Left renal cortex interstitium (tissue), 4 donors: Measurements from ENCODE around the gene SIX5. TPM values are rescaled to one million over a fixed set of nuclear protein-coding genes. Genes with fewer than 3 reads are reported as not detected.
"Not testable (repeated sequence)": the region's sequence is repeated elsewhere in the genome, so short reads cannot be mapped to it uniquely, and the experiment has no call there.

Experiments used
- DNase-seq, 4 donors: peaks; one replicate each; pipeline ENCODE4 v3.0.0-alpha.2; 2013; ENCODE audit warnings: low read depth in 4 of 4, low spot score in 2 of 4, missing footprints in 1 of 4
- polyA plus RNA-seq, 4 donors: library from polyadenylated mRNA; unstranded; fragments of 120-200 nt; gene quantifications; one replicate each; pipeline ENCODE4 v1.2.1, GENCODE V29; 2013; ENCODE audit not compliant: insufficient read length in 4 of 4

Gene SIX5
- 10 to 100 TPM; 13.6 to 38.5 (median 27.7) TPM for polyA plus RNA-seq

DNA sequence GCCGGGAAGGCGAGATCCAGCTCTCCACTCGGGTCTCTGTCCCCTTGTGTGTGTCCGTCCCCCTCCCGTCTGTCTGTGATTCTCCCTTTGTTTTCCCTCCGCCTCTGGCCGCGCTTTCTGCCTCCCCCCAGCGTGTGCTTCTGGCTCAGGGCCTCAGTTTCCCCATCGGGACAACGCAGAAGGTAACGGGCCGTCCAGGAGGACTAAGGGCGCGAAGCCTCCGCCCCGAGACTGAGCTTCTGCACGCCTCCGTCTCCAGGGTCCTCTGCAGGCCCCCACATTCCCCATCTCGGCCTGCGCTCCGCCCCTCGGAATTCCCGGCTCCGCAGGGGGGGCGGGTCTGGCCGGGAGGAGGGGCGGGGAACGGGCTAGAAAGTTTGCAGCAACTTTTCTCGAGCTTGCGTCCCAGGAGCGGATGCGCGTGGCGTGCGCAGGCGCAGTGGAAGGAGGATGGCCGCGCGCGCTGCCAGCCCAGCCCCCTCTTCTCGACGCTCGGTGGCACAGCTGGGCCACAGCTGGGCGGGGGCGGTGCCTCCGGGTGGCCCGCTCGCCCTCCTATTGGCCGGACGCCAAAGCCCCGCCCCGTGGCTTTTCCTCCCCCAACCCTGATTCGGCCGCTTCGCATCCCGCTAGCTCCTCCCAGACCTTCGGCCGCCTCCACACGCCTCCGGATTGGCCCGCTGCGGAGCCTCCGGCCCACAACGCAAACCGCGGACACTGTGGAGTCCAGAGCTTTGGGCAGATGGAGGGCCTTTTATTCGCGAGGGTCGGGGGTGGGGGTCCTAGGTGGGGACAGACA lies at the start of gene SIX5:
Gene SIX5, minus strand, starts transcription at position 269 of the 799 bp plus-strand sequence. CDS start 408 bp downstream, outside the sequence.
- DNase-seq = peak; percentile 91 to 98 (median 95)

DNA sequence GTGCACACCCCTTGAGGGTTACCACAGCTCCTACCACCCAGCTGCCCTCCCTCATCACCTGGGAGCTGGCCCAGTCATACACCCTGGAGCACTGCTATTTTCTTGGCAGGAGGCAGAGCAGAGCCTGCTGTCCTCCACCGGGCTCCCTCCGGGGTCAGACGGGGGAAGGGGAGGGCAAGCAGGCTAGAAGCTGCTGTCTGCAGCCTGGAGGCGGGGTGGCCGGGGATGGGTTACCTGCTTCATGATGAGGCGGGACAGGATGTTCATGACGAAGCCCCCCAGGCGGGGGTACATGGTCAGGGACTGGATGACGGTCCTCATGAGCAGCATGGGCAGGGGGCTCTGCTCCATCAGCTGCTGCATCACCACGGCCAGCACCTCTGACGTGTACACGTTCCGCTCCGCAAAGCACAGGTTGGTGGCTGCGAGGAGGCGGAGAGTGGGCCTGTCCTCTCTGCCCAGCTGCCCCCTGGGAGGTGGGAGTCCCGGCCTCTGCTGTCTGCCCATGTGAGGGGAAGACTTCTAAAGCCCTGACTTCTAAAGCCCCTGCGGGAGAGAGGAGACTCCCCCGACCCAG lies 48.8 kb upstream of the SIX5 start:
- no peak for DNase-seq

DNA sequence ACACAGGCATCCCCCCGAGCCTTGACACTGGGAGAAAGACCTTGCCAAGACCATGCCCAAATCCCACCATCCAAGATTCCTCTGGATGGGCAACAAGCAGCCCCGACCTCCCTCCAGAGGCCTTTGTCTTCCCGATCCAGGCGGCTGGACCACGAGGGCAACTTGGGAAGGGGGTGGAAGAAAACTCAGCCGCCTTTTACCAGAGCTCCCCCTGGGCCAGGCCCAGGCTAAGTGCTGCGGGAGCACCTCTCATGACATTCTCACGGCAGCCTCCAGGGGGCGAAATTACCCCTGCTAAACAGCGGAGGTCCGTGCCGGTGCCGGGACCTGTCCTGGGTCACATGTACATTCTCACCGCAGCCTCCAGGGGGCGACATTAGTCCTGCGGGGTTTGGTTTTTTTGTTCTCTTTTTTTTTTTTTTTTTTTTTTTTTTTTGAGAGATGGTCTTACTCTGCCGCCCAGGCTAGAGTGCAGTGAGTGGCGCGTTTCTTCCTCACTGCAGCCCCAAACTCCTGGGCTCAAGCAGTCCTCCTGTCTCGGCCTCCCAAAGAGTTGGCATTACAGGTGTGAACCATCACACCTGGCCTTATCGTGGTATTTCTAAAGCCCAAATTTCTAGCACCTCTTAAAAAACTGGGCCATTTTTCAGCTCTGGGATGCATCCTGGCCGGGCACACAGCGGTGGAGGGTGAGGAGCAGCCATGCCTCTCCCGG lies 48.1 kb upstream of the SIX5 start:
- peak in 2 of 4 donors; percentile 86 to 91 for DNase-seq

DNA sequence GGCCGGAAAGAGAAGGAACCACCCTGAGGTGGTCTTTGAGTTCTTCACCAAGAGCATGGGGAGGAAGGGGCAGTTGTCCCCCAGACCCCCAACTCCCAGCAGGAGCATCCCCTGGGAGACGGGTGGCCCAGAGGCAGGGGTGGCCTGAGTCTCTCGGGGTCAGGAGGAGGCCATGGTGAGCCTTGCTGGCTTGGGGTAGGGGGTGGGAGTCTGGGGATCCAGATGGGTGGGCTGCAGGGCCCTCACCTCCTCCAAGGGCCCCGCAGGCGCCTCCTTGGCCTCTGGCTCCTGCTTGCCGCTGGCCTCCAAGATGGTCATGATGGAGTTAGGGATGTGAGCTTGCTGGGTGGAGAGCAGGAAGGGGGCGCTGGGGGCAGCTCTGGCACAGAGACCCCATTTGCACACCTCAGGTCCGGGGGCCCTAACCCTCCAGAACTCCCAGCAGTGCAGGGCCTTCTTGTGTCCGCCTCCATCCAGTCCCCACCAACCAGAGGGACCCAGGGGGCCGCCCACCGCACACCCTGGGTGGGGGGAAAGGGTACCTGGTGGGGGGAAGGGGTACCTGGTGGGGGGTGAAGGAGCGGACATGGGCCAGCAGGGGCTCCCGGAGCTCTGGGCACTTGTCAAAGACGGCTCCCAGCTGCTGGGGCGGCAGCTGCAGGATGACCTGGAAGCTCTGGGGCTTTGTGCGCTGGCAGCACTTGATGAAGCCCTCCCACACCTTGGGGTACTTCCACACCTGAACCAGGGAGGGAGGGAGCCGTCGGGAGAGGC lies 47.4 kb upstream of the SIX5 start:
- no peak for DNase-seq

DNA sequence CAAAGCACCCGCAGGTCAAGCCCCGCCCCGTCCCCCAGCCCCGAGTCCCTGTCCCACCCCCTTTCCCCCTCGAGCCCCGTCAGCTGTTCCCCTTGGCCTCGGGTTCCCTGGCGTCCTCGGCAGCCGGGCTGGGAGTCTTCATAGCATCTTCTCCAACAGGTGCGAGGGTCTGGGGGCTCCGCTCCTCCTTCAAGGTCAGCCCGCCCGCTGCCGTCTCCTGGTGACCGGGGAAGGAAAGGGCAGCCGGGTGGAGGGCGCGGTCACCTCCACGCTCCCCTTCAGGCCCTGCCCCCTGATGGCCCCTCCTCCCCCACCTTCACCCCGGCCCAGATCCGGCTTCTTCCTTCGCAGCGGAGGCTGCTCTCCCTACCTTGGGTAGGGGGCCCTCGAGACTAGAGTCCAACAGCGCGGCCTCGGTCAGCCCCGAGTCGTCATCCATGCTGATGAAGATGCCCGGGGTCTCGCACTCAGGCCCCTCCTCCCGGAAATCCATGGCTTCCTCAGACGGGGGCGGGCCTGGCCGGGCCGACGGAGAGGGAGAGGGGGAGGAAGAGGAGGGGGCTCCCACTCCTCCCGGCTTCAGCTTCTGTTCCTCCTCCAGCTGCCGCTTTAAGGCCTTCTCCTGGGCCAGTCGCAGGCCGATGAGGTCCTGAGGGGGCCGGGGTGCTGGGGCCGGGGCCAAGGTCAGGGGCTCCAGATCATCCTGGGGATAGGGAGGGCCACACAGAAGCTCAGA lies 46.6 kb upstream of the SIX5 start:
- DNase-seq = peak in 1 of 4 donors; percentile 61

DNA sequence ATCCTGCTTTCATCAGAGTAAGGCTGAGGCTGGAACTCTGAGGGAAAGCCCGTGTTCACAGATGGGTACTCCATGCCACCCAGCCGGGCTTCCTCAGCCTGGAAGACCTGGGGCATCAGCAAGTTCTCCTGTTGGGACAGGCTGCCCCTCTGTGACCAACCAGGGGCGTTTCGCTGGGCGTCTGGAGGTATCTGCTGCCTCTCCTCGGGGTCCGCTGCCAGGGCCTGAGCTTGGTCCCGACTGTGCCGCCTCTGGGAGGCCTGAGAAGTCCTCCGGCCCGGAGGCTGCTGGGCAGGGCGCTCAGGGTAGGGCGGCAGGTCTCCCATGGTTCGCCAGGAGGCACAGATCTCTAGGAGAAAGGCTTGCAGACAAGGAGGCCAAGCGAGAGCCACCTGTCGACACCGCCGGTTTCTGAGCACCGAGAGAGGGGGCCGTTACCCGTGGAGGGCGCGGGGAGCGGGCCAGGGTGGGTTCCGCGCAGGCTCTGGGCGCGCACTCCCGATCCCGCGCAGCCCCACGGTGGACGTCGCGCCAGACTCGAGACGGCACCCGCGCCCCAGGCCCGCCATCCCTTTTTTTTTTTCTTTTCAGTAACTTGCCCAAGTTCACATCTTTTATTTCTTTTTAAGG lies 45.9 kb upstream of the SIX5 start, which contains the start of gene RSPH6A:
Gene RSPH6A, minus strand, starts transcription at position 458 of the 630 bp plus-strand sequence. Its CDS starts 132 bp downstream, at position 326.
- no peak for DNase-seq

DNA sequence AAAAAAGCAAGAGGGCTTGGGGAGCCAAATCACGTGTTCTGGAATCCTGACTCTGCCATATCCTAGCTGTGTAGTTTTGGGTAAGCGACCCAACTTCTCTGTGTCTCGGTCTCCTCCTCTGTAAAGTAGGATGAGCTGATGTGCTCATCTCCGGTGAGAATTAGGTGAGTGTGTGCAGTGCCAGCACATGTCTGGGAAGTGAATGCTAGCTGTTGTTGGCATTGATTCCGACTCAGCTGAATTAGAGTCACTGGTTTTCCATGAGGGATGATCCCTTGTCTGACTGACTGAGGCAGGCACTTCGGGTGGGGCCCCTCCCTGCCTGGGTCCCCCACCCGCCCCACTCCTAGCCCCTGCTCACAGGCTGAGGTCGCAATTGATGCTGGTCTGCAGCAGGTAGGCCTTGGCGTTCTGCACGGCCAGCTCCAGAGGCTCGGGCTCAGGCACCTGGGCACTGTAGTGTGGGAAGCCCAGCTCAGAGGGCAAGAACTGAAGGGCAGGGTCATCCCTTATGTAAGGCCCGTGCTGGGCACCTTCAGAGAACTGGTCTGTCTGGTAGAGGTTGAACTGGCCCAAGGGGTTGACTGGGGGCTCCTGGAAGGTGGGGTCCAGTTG lies 45.2 kb upstream of the SIX5 start:
- DNase-seq = no peak

DNA sequence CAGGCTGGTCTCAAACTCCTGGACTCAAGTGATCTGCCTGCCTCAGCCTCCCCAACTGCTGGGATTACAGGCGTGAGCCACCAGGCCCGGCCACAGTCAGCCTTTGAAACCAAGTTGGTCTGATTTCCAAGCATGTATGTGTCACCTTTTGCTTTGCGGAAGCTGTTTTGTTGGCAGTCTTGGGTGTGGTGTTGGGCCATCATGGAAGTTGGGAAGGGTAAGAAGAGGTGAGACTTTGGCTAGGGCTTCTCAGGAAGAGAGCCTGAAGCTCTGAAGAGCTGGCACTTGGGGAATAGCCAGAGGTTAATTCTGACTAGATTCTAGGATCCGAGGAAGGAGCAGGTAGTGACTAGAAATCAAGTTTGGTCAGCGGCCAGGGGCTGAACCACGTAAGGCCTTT lies 43.2 kb upstream of the SIX5 start:
- DNase-seq = no peak

DNA sequence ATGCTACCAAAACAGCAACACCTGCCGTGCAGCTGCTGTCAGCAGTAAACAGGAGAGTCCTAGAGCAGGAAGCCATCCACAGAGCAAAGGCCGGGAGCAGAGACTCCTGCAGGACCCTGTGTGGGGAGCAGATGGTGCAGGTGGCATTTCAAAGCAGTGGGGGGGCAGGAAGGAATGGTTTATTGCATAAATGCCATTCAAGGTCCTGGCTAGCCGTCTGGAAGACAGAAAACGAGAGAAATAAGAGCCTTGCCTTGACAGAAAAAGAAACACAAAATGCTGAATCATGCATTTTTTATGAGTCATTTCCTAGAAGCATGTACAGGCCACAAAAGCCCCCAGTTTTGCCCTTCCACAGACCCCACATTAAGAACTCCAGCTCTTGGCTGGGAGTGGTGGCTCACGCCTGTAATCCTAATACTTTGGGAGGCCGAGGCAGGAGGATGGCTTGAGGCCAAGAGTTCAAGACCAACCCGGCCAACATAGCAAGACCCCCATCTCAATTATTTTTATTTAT lies 40.6 kb upstream of the SIX5 start:
- DNase-seq = no peak

DNA sequence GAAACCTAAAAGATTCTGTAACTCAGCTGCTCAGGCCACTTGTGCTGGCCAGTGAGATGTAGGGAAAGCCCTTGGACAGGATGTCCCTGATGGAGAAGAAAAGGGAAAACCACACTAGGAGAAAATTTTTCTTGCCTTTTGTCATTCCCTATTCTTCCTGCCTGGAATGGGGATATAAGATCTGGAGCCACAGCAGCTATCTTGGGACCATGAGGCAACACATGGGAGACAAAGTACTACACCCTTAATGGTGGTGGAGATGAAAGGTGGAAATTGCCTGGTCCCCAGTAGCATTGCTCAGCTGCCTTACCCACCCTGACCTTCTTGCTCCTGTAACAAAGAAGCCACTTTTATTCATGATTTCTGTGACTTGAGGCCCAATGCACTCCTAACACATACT lies 36.7 kb upstream of the SIX5 start:
- DNase-seq = no peak

DNA sequence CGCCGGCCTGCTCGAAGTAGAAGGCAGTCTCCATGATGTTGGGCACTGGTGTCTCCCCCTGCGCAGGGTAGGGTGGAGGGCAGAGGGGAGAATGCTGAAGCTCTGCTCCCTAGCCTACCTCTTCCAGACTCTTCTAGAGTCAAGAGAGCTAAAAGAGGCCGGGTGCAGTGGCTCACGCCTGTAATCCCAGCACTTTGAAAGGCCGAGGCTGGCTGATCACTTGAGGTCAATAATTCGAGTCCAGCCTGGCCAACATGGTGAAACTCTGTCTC lies 35.8 kb upstream of the SIX5 start:
- DNase-seq = no peak

DNA sequence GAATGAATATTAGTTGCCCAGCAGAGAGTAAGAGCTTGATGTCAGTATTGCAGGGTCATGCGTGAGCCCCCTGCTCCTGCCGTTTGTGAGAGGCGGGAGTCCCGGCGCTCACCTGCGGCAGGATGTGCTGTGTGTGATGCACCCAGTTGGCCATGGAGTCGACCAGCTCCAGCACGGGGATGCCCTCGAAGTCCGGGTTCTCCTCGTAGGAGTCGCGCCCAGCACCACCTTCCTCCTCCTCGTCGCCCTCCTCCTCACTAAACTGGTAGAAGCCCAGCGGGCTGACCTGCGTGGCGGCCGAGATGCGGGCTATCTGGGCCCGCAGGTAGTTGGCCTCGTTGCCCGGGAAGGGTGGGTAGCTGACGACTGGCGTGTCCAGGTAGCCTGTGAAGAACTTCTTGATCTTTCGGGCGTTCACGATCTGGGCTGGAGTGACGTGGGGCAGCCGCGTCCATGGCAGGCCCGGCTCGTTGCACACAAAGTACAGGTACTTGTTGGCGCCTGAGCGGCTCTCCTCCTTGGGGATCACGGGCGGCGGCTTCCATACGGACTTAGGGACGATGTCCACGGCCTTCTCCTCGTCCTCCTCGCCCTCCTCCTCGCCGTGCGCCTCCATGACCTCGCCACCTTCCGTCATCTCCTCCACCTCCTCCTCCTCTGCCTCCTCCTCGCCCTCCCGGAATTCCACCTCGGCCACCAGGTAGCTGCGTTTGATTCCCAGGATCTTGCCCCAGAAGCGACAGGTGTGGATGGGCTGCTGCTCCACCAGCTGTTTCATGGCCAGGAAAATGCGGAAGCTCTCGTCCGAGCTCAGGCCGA lies 35.3 kb upstream of the SIX5 start:
- DNase-seq = no peak

DNA sequence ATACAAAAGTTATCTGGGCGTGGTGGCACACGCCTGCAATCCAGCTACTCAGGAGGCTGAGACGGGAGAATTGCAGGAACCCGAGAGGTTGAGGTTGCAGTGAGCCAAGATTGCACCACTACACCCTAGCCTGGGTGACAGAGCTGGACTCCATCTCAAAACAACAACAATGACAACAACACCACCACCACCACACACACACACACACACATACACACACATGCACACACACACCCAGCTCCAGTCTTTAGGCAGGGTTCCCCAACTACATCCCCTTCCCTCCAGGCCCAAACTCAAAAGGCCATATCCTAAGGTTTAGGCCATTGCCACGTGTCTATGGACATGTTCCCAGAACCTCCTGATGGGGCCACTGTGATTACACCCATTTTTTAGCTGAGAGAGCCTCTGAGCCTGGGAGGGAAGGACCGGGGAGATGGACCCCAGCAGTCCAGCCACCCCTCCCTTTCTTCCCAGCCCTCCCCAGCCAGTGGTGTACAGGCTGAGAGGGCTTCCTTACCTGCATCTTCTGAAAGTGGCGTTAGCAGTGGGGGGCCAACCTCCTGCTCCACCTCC lies 32.6 kb upstream of the SIX5 start:
- no peak for DNase-seq

DNA sequence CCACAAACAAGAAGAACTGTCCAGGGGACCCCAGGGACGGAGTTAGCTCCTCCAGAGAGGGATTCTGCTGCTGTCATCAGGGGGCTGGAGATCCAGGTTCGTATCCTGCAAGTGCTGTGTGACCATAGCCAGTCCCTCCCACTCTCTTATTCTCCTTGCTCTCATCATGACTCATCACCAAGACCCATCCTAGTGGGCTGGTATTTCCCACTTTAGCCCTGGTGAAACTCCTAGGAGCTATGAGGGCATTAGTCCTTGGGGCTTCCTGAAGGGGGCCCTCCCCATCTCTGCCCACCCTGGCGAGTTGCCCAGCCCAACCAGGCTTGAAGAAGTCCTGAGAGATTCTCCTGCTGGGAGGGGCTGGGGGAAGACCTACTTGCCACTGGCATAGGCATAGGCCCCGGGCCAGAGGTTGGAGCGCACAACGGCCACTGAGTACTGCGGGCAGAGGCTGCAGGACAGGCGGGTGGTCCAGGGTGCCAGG lies 31.1 kb upstream of the SIX5 start:
- DNase-seq = no peak

DNA sequence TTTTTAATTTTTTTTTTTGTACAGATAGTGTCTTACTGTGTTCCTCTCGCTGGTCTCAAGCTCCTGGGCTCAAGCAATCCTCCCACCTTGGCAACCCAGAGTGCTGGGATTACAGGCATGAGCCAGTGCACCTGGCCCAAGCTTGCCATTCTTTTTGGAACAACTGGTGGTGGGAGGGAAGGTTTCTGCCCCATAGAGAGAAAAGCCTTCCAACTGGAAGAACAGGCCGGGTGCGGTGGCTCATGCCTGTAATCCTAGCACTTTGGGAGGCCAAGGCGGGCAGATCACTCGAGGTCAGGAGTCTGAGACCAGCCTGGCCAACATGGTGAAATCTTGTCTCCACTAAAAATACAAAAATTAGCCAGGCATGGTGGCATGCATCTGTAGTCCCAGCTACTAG lies 30.5 kb upstream of the SIX5 start:
- not testable (repeated sequence) for DNase-seq

DNA sequence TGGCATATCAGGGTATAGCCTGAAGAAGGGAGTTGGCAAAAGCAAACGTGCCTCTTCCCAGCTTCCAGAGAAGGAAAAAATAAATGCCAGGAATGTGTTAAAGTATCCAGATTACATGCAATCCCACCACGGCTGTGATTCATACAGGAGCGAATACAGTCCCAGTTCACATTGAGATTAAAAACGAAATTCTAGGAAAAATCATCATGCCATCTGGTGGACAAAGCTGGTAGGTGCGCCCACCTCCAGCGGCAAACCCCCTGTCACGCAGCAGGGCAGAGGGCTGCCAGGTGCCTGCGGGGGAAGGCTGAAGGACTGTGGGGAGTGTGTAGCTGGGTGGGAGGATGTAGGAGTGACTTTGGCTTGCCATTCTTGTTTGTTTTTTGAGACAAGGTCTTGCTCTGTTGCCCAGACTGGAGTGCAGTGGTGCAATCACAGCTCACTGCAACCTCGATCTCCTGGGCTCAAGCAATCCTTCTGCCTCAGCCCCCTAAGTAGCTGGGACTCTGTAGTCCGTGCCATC lies 30.0 kb upstream of the SIX5 start:
- DNase-seq = peak in 3 of 4 donors; percentile 65 to 70 (median 68)

DNA sequence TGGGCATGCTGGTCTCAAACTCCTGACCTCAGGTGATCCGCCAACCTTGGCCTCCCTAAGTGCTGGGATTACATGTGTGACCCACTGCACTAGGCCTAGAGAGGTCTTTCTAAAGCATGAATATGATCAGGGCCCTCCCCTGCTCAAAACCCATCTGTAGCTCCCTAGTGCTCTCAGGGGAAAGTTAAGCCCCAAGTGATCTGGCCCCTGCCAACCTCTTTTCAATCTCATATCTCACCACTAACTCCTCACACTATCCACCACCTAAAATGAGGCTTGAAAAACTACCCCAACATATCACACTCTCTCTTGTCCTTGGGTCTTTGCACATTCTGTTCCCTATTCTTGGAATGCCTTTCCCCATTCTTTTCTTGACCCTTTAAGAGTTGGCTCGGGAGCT lies 25.6 kb upstream of the SIX5 start:
- DNase-seq = no peak

DNA sequence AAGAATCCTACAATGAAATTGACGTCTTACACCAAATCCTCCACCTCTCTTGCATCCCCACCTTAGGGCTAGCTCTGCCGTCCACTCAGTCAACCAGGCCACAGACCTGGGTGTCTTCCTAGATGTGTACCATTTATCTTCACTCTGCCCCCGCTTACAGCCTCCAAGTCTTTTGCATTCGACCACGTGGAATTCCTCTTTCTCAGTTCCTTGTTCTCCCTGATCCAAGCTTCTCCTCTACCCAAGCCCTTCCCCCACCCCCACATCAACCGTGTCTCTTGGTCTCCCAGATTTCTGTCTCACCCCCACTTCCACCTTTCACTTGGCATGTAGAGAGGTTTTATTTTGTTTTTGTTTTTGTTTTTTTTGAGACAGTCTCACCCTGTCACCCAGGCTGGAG lies 24.8 kb upstream of the SIX5 start:
- DNase-seq = no peak
